ENCODE measurements around the gene ZNF853. TPM values are rescaled to one million over a fixed set of nuclear protein-coding genes. Genes with fewer than 3 reads are reported as not detected.
"Not testable (repeated sequence)": the region's sequence is repeated elsewhere in the genome, so short reads cannot be mapped to it uniquely, and the experiment has no call there.

The ZNF853 gene
- polyA plus RNA-seq, 1 donor = 15.5 TPM

DNA sequence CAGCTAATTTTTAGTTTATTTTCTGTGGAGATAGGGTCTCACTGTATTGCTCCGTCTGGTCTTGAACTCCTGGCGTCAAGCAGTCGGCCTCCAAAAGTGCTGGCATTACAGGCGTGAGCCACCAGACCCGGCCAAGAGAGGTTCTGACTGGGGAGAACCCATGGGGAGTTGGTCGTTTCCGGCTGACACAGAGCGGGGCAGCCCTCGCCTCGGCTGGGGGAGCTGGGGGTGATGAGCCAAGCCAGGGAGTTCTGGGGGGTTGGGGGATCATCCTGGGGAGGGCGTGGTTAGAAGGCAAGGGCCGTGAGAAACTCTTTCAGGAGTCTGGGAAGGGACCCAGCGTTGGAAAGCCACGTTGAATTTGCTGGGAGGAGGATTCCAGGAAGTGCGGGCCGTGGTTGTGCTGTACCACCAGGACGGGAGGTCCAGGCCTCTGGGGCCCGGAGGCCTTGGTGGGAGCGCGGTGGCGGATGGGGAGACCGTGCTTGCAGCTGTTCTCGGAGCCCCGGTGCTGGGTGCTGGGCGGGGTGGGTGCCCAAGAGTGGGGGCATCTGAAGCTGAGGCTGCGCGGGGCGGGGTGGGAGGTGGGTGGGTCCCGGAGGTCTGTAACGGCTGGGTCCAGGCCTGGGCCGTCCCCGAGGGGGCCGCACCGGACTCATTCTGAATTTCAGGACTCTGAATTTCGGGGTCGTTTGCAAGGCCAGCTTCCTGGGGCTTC lies 8.4 kb upstream of the ZNF853 start:
- DNase-seq = no peak

DNA sequence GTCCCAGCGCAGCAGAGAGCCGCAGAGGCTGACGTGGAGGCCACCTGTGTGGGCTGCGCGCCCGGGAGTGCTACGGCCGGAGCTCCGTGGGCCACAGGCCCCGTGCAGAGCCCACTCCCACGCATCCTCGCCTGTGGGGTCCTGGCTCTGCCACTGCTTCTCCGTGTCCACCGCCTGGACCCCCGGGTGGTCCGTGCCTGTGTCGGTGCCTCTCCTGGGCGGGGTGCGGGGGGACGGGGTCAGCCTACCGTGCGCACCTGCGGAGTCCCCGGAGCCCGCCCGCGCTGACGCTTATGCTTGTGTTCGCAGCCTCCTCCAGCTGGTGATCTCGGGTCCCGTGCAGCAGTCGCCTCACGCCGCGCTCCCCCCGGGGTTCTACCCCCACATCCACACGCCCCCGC lies 7.8 kb upstream of the ZNF853 start:
- no peak for DNase-seq

- no peak for DNase-seq
These were observed 7.3 kb upstream of the ZNF853 start for GRCh38 chr7:6608081-6608480.

DNA sequence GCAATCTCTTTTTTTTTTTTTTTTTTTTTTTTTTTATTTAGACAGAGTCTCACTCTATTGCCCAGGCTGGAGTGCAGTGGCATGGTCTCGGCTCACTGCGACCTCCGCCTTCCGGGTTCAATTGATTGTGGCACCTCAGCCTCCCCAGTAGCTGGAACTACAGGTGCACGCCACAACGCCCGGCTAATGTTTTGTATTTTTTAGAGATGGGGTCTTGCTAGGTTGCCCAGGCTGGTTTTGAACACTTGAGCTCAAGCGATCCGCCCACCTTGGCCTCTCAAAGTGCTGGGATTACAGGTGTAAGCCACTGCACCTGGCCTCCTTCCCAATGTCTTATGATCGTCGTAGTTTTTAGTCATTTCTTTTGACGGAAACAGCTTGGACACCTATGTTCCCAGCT lies 6.6 kb upstream of the ZNF853 start:
- no peak for DNase-seq

DNA sequence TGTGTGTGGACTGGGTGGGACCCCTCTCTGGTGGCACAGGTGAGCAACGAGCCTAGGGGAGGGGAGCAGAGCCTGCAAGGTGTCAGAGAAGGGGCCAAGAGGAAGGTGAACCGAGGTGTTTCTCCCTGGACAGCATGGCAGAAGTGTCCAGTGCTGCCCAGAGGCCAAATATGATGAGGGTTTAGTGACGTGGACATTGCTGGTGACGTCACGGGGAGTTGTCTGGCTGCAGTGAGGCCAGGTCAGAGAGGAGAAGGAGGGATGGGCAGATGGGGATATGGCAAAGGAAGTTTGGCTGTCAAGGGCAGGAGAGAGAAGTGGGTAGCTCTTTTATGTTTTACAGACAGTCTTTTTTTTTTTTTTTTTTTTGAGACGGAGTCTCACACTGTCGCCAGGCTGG lies 2.6 kb upstream of the ZNF853 start:
- no peak for DNase-seq

- DNase-seq = no peak
These were observed 1.7 kb upstream of the ZNF853 start for GRCh38 chr7:6613706-6614105.

DNA sequence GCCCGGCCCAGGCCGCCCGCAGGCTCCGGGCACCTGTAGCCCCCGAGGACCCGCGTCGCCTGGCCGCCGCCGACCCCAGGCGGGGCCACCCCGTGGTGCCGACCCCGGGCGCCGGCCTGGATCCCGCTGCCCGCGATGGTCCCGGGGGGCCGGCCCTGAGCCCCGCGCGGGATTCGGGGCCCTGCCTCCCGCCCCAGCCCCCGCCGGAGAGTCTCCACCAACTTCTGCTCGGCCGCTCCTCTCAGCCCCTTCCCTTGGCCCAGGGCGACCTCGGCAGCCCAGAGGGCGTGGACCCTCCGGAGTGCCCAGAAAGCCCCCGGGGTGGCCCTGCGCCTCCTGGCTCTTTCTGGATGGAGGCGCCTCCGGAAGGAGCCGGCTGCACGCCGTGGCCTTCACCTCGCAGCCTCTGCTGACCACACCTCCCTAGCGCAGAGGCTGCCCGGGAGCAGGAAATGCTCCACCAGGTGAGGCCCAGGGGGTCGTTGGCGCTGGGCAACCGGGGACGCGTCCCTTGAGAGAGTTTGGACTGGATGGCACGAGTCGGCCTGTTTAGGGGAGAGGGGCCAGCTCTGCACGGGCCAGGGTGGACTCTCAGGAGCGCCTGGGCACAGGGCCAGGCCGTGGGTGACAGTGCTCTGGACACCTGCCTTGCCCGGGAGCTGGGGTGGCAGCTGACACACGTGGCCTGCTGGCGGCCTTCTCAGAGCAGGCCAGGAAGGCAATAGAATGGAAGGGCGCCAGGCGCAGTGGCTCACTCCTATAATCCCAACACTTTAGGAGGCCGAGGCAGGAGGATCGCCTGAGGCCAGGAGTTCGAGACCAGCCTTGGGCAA lies 529 bp downstream of the ZNF853 start:
- no peak for DNase-seq

DNA sequence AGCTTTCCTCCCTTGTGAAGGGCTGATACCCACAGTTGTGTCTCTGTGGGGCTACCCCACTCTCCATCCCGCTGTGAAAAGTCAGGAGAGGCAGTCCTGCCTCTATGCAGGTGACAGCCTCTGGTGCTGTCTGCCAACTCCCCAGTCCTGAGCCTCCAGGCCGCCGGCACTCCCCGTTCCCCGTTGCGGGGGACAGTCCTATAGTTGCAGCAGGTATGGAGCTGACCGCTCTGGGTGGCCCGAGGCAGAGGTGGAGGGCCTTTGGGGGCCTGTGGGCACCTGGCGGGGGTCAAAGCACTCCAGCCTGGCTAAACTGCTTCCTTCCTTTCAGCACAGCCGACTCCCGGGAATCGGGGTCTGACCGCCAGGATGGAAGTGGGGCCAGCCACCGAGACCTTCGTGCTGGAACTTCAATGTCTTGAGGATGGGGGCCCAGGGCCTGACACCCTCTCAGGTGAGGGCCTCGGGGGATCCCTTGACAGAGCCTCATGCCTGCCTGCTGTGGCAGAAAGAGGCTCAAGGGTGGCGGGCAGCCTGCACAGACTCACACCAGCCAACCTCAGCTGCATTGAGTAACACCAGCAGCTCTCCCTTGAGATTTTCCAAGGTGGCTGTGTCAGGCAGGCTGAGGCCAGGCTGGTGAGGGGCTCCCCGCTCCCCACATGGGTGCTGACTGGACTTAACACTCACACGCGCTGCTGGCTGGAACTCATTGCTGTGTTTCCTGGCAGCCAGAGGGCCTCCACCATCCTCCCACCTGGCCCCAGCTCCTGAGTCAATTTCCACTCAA lies 1.6 kb downstream of the ZNF853 start:
- no peak for DNase-seq

- DNase-seq = no peak
These were observed 3.2 kb downstream of the ZNF853 start for GRCh38 chr7:6618621-6619020.

- no peak for DNase-seq
These were observed 4.6 kb downstream of the ZNF853 start for GRCh38 chr7:6619961-6620360.

DNA sequence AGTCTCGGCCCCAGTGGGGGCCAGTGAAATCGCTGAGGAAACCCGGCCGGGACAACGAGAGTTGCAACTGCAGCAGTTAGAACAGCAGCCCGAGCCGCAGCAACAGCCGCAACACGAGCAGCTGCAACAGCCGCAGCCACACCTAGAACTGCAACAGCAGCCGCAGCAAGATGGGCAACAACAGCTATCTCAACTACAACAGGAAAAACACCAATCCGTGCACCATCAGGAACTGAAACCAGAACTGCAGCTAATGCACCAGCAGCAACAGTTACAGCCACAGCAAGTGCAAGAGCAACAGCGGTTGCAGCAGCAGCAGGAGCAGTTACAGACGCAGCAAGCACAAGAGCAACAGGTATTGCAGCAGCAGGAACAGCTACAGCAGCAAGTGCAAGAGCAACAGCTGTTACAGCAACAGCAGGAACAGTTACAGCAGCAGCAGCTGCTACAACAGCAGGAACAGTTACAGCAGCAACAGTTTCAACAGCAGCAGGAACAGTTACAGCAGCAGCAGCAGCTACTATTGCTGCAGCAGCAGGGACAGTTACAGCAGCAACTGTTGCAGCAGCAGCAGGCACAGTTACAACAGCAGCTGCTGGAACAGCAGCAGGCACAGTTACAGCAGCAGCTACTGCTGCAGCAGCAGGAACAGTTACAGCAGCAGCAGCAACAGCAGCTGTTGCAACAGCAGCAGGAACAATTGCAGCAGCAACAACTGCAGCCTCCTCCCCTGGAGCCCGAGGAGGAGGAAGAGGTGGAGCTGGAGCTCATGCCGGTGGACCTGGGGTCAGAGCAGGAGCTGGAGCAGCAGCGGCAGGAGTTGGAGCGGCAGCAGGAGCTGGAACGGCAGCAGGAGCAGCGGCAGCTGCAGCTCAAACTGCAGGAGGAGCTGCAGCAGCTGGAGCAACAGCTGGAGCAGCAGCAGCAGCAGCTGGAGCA lies 6.1 kb downstream of the ZNF853 start:
- no peak for DNase-seq

DNA sequence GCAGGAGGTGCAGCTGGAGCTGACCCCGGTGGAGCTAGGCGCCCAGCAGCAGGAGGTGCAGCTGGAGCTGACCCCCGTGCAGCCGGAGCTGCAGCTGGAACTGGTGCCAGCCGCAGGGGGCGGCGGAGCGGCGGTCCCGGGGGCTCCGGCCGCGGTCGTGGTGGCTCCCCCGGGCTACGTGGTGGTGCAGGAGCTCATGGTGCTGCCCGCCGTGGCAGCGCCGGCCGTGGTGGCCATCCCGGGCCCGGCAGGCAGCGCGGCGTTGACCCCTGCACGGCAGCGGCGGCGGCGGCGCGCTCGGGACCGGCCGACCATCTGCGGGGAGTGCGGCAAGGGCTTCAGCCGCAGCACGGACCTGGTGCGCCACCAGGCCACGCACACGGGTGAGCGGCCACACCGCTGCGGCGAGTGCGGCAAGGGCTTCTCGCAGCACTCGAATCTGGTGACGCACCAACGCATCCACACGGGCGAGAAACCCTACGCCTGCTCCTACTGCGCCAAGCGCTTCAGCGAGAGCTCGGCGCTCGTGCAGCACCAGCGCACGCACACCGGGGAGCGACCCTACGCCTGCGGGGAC lies 6.8 kb downstream of the ZNF853 start:
- DNase-seq = no peak

- no peak for DNase-seq
These were observed 8.3 kb downstream of the ZNF853 start for GRCh38 chr7:6623589-6624245.

- DNase-seq = no peak
These were observed 8.8 kb downstream of the ZNF853 start for GRCh38 chr7:6624246-6624611.

- DNase-seq = no peak
These were observed 12.6 kb downstream of the ZNF853 start for GRCh38 chr7:6628045-6628444.

- no peak for DNase-seq
These were observed 14.8 kb downstream of the ZNF853 start for GRCh38 chr7:6630007-6630849.

DNA sequence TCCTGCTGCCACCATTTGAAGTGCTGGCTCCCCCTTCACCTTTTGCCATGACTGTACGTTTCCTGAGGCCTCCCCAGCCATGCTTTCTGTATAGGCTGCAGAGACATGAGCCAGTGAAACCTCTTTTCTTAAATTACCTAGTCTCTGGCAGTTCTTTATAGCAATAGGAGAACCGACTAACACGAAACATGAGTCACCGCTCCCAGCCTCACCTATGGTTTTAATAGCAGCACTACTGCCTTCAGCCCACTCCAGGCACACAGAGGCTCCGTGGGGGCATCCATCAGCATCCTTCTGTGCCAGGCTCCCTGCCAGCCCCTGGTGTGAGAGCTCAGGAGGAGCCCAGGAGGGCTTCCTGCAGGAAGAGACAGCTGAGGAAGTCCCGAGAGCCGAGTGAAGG lies 16.2 kb downstream of the ZNF853 start:
- no peak for DNase-seq

- DNase-seq = no peak
These were observed 18.6 kb downstream of the ZNF853 start for GRCh38 chr7:6634021-6634420.

- DNase-seq = not testable (repeated sequence)
These were observed 19.6 kb downstream of the ZNF853 start for GRCh38 chr7:6634971-6635370.

Measured in hindlimb muscle (tissue), 1 donor.